ENCODE results near the gene TMEM256.
A peak's percentile ranks its signal among the peaks of the same experiment; 100 is the strongest.

Gene TMEM256

DNA sequence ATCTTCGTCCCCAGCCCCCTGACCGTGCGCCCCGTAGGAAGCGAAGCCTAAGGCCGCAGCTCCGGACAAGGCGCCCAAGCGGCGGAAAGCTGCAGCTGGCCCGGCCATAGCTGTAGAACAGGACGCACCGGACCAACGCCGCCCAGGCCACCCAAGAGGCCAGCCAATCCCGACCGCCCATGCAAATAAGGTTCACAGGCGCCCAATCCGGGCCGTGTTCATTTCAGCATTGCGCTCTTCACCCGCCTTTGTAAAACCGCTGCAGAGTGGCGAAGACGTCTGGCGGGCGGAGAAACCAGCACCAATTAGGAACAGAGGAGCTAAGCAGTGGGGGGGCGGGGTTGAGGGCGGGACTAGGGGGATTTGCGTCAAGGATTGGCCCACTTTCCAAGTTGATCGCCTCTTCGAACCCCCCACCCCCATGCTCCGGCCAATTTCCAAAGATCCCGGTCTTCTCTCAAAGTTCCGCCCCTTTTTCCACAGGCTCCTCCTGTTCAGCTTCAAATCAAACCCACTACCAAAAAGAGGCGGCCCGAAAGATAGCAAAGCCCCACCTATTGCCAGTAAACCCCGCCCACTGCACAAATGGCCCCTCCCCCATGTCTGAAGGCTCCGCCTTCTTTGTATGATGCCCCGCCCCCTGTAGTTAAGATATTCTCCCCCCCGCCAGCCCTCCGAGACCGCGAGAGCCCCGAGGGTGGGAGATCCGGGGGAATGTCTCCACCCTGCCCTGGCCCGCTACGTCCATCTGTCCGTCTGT is at the start of gene TMEM256:
Gene TMEM256, minus strand, starts transcription at position 121 of the 760 bp plus-strand sequence. Its CDS starts 13 bp downstream, at position 108.
- DNase-seq = peak; percentile 98

DNA sequence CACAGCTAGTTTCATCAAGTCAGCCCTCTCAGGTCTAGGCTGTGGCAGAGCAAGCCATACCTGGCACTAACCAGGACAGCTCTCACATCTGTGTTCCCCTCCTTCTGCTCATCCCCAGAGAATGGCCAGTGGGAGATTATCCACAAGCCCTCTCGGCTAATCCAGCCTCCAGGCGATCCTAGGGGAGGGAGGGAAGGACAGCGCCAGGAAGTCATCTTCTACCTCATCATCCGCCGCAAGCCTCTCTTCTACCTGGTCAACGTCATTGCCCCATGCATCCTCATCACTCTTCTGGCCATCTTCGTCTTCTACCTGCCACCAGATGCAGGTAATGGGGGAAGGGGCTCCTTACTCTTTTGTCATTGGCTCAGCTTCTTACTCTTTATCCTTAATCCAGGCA is 44.6 kb upstream of the TMEM256 start:
- DNase-seq = no peak

DNA sequence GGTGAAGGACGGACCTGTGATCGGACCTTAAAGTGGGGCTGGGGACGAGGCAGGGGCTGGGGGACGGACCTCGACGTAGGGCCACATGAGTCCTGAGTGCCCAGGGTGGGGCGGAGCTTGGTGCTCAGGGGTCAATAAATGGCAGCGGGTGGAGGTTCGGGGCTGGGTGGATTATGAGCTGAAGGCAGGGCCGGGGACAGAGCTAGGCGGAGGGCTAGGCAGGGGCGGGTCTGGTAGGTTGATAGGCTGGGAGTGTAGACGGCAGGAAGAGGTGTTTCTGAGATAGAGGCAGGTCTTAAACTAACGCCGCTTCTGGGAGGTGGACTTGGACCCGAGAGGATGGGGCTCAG is 41.7 kb upstream of the TMEM256 start:
- peak; percentile 81 to 82 for DNase-seq

DNA sequence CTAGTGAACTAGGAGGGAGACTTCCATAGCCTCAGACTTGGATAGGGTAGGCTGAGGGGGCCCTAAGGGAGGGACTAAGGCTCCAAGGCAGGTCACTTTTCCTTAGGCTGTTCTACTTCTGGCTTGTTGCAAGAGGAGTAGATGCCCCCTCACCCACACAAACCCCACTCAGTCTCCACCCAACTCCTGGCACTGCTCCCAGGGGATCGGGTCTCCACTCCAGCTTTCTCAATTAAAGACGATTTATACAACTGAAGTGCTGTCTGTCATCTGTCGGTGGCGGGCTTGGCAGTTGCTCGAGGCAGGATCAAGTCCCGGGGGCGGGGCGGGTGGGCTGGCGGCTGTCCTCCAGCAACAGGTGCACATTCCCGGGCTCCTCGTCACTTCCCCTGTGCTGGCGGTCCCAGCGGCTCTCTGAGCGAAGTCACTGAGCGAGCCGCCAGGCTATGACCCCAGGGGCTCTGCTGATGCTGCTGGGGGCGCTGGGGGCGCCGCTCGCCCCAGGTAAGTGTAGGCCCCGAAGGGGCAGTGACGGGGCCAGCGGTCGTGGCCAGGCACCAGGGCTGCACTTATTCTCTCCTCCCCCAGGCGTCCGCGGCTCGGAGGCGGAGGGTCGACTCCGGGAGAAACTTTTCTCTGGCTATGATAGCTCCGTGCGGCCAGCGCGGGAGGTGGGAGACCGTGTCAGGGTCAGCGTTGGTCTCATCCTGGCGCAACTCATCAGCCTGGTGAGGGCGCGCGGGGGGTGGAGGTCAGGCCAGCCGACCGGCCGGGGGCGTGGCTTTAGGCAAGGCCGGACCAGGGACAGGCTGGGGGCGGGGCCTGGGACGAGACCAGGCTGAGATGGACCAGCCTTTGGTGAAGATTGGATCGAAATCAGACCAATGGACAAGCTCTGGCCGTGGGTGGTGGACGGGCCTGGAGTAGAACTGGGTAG is 41.1 kb upstream of the TMEM256 start, which contains the start of gene CHRNB1:
Gene CHRNB1, plus strand, starts transcription at position 380 of the 937 bp plus-strand sequence. Its CDS starts 67 bp downstream, at position 447.
- peak; percentile 81 to 82 for DNase-seq

DNA sequence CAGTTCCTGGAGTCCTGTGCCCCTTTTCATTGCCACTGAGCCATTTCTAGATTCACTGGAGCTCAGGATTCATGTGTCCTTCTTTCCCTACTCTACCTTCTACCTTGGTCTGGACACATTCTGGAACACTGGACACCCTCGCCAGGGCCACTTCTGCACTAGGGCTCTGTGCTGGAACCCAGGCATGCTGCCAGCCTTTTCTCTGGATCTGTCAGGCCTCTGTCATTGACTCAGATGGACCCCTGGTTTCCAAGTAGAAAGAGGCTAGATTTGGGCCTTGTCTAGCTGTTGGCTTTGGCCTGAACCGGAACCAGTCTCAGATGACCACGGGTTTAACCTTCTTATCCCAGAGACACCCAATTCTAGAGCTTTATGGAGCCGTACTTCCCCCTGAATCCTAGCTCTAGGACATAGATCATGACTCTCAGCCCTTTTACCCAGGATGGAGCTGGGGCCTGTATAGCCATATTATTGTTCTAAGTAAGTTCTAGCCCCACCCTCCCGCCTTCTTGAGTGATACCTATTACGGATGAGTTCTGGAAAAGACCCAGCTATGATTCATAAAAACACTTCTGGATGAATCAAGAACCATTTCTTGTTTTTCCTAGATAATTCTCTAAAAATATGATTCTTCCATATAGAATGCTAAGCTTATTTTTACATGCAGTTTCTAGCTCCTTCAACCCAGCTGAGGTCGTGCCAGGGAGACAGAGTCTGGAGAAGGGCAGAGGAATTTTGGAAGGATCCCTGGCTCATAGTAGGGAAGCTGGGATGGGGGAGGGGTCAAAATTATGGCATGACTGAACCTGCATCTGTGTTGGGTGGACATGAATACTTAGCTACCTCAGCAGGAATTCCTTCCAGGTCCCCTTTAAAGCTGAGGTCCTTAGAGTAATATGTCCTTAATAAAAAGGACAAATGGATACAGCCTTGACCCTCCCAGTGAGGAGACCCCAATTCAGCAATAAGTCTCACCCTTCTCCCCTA is 39.9 kb upstream of the TMEM256 start:
- DNase-seq = no peak

DNA sequence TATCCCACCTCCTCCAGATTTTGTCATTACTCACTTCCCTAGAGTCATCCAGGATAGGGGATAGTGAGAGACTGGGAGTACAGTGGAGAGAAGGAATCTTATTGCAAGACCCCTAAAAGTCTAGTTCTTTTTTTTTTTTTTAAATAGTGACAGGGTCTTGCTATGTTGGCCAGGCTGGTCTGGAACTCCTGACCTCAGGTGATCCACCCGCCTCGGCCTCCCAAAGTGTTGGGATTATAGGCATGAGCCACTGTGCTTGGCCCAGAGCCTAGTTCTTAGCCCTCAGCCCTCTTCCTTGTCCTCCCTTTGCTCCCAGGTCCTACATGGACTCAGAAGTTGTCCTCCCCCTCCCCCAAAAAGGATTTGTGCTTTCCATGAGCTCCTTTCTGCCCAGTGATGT is 38.2 kb upstream of the TMEM256 start:
- DNase-seq = no peak

DNA sequence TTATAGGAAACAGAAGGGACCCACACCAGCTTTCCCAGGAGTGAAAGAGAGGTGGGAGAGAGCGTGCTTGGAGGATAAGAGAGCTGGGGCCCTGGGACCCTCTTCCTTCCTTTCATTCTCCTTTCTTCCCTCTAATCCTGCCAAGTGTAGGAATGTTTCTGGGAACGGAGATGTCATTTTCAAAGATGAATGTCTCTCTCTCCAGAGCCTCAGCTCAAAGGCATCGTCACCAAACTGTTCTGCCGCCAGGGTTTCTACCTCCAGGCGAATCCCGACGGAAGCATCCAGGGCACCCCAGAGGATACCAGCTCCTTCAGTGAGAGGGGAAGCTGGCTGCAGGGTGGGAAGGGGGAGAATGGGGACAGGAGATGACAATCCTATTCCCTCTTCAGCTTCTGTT is 37.4 kb upstream of the TMEM256 start:
- no peak for DNase-seq

DNA sequence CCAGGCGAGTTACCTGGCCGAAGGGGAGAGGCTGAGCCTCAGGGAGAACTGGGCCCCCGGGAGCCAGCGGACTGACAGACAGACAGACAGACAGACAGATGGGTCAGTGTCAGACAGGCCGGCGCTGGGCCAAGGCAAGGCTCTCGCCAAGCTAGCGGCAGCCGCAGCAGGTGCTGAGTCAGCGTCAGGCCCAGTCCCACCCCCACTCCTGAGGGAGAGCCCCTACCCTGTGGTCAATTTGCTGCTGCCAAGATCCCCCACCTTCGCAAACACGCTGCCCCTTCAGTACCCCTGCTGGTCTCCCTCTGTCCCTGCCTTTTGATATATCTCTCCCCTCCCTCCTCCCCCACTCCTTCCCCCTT is 36.9 kb upstream of the TMEM256 start:
- DNase-seq = no peak

DNA sequence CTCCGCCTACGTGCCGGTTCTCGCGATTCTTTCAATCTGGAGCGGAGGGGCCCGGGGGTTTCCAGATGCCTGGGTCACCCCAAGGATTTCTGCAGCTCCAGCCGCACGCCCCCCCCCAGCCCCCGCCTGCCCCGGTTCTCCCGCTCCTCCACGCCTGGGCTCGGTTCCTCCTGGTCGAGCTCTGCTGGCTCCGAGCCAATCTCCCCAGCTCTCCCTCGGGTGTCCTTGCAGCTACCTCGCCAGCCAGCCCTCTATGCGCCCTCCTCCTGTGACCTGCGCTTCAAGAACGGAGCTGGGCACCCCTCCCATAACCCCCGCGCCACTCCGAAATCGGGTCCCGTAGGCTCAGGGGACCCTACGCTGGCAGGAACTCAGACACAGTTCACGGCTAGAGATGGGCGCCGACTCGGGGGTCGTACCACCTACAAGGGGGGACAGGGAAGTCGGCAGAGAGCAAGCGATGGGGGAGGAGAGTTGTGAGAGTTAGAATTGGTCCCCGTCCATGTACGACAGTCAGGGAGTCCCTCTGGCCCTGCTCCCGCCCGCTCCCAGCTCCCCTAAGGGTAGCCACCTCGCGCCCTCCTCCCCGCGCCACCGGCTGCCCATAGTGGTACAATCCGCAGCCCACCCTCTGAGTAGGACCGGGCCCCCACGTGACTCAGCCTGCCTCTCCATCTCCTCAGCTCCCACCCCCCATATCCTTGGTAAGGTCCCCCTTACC is 36.4 kb upstream of the TMEM256 start:
- no peak for DNase-seq

DNA sequence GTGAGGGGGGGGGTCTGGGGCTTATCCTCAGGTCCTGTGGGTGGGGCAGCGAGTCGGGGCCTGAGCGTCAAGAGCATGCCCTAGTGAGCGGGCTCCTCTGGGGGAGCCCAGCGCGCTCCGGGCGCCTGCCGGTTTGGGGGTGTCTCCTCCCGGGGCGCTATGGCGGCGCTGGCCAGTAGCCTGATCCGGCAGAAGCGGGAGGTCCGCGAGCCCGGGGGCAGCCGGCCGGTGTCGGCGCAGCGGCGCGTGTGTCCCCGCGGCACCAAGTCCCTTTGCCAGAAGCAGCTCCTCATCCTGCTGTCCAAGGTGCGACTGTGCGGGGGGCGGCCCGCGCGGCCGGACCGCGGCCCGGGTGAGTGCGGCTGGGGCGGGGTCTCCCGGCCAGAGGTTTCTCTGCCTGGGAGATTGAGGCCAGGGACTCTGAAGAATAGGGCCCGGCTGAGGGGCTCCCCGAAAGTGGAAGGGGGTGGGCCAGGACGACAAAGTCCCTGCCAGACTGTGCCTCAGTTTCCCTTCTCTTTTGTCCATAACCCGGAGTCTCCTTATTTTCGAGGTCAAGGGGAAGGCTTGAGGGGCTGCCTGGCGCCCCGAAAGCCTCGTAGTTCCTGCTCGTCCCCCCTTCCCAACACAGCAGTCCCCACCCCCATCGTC is 35.7 kb upstream of the TMEM256 start, which contains the start of gene FGF11:
Gene FGF11, plus strand, starts transcription at position 51 of the 651 bp plus-strand sequence. Its CDS starts 109 bp downstream, at position 160.
- DNase-seq = no peak

DNA sequence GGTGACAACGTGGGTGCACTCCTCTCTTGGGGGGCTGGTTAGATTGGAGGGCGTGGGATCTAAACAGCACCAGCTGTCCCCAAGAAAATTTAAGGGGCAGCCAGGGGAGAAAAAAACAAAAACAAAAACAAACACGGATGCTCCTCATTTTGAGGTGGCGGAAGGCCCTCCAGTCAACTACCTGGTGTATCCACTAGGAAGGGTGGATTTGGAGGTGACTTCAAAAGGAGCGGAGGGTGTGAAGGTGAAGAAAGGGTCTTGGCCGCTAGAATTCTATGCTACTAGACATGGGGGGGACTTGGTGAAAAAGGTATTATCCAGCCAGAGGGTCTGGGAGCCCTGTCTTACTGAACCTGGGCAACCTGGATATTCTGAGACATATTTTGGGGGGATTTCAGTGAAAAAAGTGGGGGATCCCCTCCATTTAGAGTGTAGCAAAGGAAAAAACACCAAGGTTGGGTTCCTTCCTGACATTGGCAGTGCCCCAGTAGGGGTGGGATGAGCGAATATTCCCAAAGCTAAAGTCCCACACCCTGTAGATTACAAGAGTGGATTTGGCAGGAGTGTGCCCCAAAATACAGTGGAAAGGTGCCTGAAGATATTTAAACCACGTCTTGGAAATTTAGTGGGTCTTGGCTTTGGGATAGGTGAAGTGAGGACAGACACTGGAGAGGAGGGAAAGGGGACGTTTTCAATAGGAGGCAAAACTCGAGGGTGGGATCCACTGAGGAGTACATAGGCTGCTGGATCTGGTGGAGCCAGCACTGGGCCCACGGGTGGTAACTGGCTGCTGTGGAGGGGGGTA is 35.0 kb upstream of the TMEM256 start:
- DNase-seq = no peak

DNA sequence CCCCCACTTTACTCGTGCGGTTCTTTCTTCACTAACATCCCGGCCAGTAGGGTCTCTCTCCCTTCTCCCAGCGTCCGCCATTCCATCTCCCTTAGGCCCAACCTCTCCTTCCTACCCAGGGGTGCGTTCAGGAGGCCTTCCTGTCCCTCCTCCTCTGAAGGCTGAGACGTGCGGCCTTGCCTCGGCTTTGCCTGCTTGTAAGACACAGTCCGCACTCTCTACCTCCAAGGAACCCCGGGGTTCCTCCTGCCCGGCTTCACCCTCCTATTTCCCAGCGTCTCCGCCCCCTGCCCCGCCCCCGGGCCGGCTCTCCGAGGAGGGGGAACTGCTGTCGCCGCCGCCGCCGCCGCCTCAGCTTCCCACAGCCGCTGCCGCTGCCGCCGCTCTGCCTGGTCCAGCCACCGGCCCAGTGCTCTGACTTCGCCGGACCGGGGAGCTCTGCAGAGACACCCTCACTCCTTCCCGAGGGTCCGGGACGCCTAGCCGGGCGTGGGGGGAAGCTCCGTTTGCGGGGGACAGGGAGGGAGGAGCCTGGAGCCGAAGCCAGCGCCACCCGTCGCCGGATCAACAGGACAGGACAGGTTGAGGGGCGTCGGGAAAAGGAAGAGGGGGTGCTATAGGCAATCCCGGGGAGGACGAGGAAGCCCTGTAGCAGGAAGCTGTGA is 34.2 kb upstream of the TMEM256 start:
- DNase-seq = peak in 1 of 2 experiments; percentile 17

DNA sequence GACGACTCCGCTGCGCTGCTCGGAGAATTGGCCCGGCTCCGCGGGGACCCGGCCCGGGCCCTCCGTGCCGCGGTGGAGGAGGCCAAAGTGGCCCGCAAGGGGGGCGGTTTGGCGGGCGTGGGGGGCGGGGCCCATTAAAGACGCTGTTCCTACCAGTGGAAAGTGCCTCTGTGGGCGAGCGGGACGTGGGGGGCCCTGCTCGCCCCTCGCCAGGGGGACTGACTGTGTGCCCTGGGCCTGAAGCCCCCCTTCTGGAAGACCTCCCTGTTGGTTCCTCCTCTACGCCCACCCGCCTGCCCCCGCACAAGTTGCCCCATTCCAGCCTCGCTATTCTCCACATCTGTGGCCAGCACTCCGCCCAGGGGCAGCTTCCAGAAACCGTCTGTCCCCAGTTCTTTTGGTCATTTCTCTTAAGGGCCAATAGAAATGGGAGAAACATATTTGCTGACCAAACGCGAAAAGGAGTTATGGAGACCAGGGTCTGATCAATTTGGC is 33.5 kb upstream of the TMEM256 start:
- DNase-seq = no peak

DNA sequence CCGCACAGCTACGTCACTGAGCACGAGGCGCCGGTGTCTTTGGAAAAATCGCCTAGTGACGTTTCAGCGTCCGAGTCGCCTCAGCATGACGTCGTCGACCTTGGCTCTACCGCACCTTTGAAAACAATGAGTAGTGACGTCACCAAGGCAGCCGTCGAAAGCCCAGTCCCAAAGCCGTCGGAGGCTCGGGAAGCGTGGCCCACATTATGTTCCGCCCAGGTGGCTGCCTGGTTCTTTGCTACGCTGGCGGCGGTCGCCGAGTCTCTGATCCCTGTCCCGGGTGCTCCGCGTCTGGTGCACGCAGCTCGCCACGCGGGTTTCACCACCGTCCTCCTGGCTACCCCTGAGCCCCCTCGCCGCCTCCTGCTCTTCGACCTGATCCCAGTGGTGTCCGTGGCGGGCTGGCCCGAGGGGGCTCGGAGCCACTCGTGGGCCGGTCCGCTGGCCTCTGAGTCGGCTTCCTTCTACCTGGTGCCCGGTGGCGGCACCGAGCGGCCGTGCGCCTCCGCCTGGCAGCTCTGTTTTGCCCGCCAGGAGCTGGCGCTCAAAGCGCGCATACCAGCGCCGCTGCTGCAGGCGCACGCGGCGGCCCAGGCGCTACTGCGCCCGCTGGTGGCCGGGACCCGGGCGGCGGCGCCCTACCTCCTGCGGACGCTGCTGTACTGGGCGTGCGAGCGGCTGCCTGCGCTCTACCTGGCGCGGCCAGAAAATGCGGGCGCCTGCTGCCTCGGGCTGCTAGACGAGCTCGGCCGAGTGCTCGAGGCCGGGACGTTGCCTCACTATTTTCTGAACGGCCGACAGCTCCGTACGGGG is 32.9 kb upstream of the TMEM256 start:
- DNase-seq = peak; percentile 31 to 74

DNA sequence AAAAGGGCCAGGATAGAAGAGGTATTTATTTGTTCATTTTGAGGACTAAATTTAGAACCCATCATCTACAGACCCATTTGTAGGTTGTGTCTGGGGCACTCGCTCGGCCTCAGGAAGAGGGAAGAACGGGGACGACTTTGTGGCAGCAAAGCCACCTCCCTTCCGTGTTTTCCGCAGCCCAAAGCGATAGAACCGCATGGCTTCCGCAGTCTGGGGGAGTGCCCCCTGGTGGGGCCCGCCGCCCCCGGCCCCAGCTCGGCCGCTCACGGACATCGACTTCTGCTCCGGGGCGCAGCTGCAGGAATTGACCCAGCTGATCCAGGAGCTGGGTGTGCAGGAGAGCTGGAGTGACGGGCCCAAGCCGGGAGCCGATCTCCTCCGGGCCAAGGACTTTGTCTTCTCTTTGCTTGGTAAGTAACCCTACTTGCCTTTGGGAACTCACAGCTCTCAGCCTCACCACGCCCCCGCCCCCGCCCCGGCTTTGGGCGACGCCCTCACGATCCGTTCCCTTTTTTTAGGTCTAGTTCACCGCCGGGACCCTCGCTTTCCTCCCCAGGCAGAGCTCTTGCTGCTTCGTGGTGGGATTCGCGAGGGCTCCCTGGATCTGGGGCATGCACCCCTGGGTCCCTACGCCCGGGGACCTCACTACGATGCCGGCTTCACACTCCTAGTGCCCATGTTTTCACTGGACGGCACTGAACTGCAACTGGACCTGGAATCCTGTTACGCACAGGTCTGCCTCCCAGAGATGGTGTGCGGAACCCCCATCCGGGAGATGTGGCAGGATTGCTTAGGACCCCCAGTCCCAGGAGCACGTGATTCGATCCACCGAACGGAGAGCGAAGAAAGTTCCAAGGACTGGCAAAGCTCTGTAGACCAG is 32.0 kb upstream of the TMEM256 start:
- no peak for DNase-seq

DNA sequence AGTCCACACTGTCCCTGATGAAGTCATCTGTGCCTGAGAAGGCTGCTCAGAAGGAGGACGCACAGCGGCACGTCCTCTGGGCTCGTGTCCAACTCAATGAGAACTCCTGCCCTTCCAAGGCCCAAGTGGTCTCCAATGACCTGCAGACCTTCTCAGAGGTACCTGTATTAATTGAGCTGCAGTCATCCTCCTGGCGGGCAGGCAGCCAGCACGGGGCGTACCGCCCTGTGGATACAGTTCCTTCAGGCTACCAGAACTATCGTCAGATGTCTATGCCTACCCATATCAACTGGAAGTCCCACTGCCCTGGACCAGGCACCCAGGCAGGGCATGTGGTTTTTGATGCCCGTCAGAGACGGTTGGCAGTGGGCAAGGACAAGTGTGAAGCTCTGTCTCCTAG is 28.4 kb upstream of the TMEM256 start:
- no peak for DNase-seq

DNA sequence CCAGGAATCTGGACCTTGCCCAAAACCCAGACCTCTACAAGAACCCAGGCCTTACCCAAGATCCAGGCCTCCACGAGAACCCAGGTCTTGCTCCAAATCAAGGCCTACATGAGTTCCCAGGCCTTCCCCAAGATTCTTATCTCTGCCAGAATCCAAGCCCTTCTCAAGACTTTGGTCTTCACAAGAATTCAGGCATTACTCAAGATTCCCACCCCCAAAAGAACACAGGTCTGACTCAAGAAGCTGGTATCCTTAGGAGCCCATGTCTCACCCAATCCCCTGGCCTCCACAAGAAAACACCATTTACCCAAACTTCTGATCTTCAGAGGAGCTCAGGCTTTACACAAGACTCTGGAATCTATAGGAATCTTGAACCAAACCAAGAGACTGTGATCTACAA is 27.3 kb upstream of the TMEM256 start:
- DNase-seq = no peak

DNA sequence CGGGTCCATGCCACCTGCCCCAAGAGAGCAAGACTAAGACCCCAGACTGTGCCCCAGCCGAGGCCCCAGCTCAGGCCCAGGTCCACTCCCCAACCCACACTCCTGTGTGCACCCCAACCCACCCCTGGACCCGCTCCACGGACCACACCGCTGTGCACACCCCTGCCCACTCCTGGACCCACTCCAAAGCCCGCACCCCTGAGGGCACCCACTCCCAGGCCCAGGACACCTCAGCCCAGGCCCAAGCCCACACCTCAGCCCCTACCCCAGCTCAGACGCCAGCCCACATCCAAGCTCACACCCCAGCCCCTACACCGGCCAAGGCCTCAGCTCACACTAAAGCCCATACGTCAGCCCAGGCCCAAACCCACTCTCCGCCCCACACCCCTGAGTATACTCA is 25.8 kb upstream of the TMEM256 start:
- no peak for DNase-seq
